Endometrial microvascular endothelial cells (primary cell): ENCODE results near the gene SRSF1. TPM values are rescaled to one million over a fixed set of nuclear protein-coding genes. Genes with fewer than 3 reads are reported as not detected.
"Not testable (repeated sequence)": the region's sequence is repeated elsewhere in the genome, so short reads cannot be mapped to it uniquely, and the experiment has no call there.

Experiments
- in situ Hi-C: cut with HindIII; loops from 2 replicates; pipeline ENCODE4 v1.10.0; 2017; ENCODE audit warnings: low sequenced_read_pairs, low pct_unique_long_range_greater_than_20kb; ENCODE audit errors: inconsistent ontology term
- total RNA-seq: library from RNA; depleted of rRNA; stranded (reverse); fragments of >200 nt; gene quantifications from one replicate; pipeline ENCODE4 v1.2.3, GENCODE V29; 2015; ENCODE audit errors: inconsistent ontology term

Gene SRSF1
- total RNA-seq, 1 donor from 2014 or later = 310 TPM

- in situ Hi-C loops = not testable (repeated sequence)
These were observed 32.8 kb downstream of the SRSF1 start for GRCh38 chr17:57974053-57974824.

- in situ Hi-C loops = no loop called here
These were observed 34.9 kb downstream of the SRSF1 start for GRCh38 chr17:57972151-57972550.

GRCh38 chr17:57971572-57971971, 35.5 kb downstream of the SRSF1 start:
- in situ Hi-C loops = no loop called here

- in situ Hi-C loops = no loop called here
These were observed 36.3 kb downstream of the SRSF1 start for GRCh38 chr17:57970710-57971109.

- in situ Hi-C loops = no loop called here
These were observed 38.6 kb downstream of the SRSF1 start for GRCh38 chr17:57968456-57968855.

- in situ Hi-C loops = no loop called here
These were observed 40.2 kb downstream of the SRSF1 start for GRCh38 chr17:57966875-57967274.

- in situ Hi-C loops = no loop called here
These were observed 40.8 kb downstream of the SRSF1 start for GRCh38 chr17:57966246-57966645.

- in situ Hi-C loops = no loop called here
These were observed 41.4 kb downstream of the SRSF1 start for GRCh38 chr17:57965521-57966160.

GRCh38 chr17:57963149-57963511, 43.9 kb downstream of the SRSF1 start:
- in situ Hi-C loops = no loop called here

GRCh38 chr17:57962279-57963148, 44.5 kb downstream of the SRSF1 start:
- in situ Hi-C loops = no loop called here

- in situ Hi-C loops = no loop called here
These were observed 47.1 kb downstream of the SRSF1 start for GRCh38 chr17:57959929-57960328.

GRCh38 chr17:57958391-57958790, 48.7 kb downstream of the SRSF1 start:
- in situ Hi-C loops = not testable (repeated sequence)

GRCh38 chr17:57957886-57958285, 49.2 kb downstream of the SRSF1 start:
- in situ Hi-C loops = no loop called here

GRCh38 chr17:57957120-57957850, 49.8 kb downstream of the SRSF1 start:
- in situ Hi-C loops = no loop called here

- in situ Hi-C loops = no loop called here
These were observed 50.5 kb downstream of the SRSF1 start for GRCh38 chr17:57956291-57957119.

GRCh38 chr17:57955183-57955931, 51.7 kb downstream of the SRSF1 start, which contains the start of gene CUEDC1:
Gene CUEDC1, minus strand, starts transcription at chr17:57955412. Its CDS starts 69,848 bp downstream, at chr17:57885564.
- in situ Hi-C loops = no loop called here

GRCh38 chr17:57954397-57955182, 52.5 kb downstream of the SRSF1 start:
- in situ Hi-C loops = no loop called here
